Astrocyte (in vitro differentiated cells and primary cell): Measurements from ENCODE around the gene PTPRN2. TPM values are rescaled to one million over a fixed set of nuclear protein-coding genes. Genes with fewer than 3 reads are reported as not detected.
"Not testable (repeated sequence)": the region's sequence is repeated elsewhere in the genome, so short reads cannot be mapped to it uniquely, and the experiment has no call there.

Experiments used
- DNase-seq: peaks from one replicate; pipeline ENCODE4 v3.0.0-alpha.2; 2010; ENCODE audit warnings: low read depth
- FAIRE-seq: peaks from 2 replicates; lab custom pipeline; 2011; peaks lifted over from hg19 to GRCh38; lab: Jason Lieb, UNC
- H2AFZ ChIP-seq: 2 replicates; pipeline ENCODE4 v1.6.0; 2012; ENCODE audit warnings: low read depth, low read length, inconsistent platforms
- H3K27ac ChIP-seq: 2 replicates; pipeline ENCODE4 v1.5.1; 2011; ENCODE audit warnings: low read depth, low read length, inconsistent platforms
- H3K27me3 ChIP-seq: 2 replicates; pipeline ENCODE4 v1.6.0; 2011; ENCODE audit warnings: low read length, inconsistent platforms; ENCODE audit not compliant: insufficient read depth
- H3K36me3 ChIP-seq: 2 replicates; pipeline ENCODE4 v1.5.1; 2011; ENCODE audit warnings: low read length, inconsistent platforms; ENCODE audit not compliant: insufficient read depth
- H3K4me1 ChIP-seq: 2 replicates; pipeline ENCODE4 v1.5.1; 2011; ENCODE audit warnings: low read length, inconsistent platforms; ENCODE audit not compliant: insufficient read depth
- H3K4me2 ChIP-seq: 2 replicates; pipeline ENCODE4 v1.6.0; 2012; ENCODE audit warnings: low read length, inconsistent platforms
- H3K4me3 ChIP-seq: 2 replicates; pipeline ENCODE4 v1.5.1; 2011; ENCODE audit warnings: low read depth, mild to moderate bottlenecking, low read length, inconsistent platforms; ENCODE audit not compliant: insufficient read depth
- H3K79me2 ChIP-seq: 2 replicates; pipeline ENCODE4 v1.6.0; 2012; ENCODE audit warnings: mild to moderate bottlenecking, low read length, inconsistent platforms; ENCODE audit not compliant: insufficient read depth
- H3K9ac ChIP-seq: 2 replicates; pipeline ENCODE4 v1.6.0; 2012; ENCODE audit warnings: mild to moderate bottlenecking, low read length, inconsistent platforms
- H3K9me3 ChIP-seq: 2 replicates; pipeline ENCODE4 v1.5.1; 2012; ENCODE audit warnings: low read depth, mild to moderate bottlenecking, low read length, inconsistent platforms; ENCODE audit not compliant: insufficient read depth
- H4K20me1 ChIP-seq: 2 replicates; pipeline ENCODE4 v1.6.0; 2012; ENCODE audit warnings: low read length, inconsistent platforms; ENCODE audit not compliant: insufficient read depth
- H3K27ac Mint-ChIP-seq: one replicate; pipeline ENCODE4 v1.8.0; 2021; ENCODE audit warnings: mild to moderate bottlenecking, mixed read lengths; ENCODE audit not compliant: unreplicated experiment
- H3K27me3 Mint-ChIP-seq: one replicate; pipeline ENCODE4 v1.8.0; 2021; ENCODE audit warnings: low read depth, mixed read lengths; ENCODE audit not compliant: unreplicated experiment
- H3K36me3 Mint-ChIP-seq: one replicate; pipeline ENCODE4 v1.8.0; 2021; ENCODE audit warnings: low read depth, mixed read lengths; ENCODE audit not compliant: unreplicated experiment
- H3K4me1 Mint-ChIP-seq: one replicate; pipeline ENCODE4 v1.8.0; 2021; ENCODE audit warnings: low read depth, mixed read lengths; ENCODE audit not compliant: unreplicated experiment
- H3K4me3 Mint-ChIP-seq: one replicate; pipeline ENCODE4 v1.8.0; 2021; ENCODE audit warnings: mild to moderate bottlenecking, moderate library complexity, mixed read lengths; ENCODE audit not compliant: unreplicated experiment
- H3K9me3 Mint-ChIP-seq: one replicate; pipeline ENCODE4 v1.8.0; 2021; ENCODE audit warnings: mild to moderate bottlenecking, mixed read lengths; ENCODE audit not compliant: unreplicated experiment
- EZH2 ChIP-seq: IDR thresholded peaks from 2 replicates; pipeline ENCODE4 v1.6.1; 2012; ENCODE audit warnings: mild to moderate bottlenecking, low read length, inconsistent platforms; ENCODE audit not compliant: insufficient read depth
- total RNA-seq: library from RNA; stranded (reverse); gene quantifications from 2 replicates; pipeline ENCODE4 v1.2.1, GENCODE V29; 2021
- TF ChIP-seq, protein P1 (sequence below): IDR thresholded peaks from 2 replicates; pipeline ENCODE4 v1.5.1; 2011; ENCODE audit warnings: low read depth, mild to moderate bottlenecking, inconsistent platforms, low read length, moderate library complexity; ENCODE audit not compliant: insufficient read depth

Gene PTPRN2
- total RNA-seq, 1 donor from 2014 or later, result 0.09 TPM

DNA sequence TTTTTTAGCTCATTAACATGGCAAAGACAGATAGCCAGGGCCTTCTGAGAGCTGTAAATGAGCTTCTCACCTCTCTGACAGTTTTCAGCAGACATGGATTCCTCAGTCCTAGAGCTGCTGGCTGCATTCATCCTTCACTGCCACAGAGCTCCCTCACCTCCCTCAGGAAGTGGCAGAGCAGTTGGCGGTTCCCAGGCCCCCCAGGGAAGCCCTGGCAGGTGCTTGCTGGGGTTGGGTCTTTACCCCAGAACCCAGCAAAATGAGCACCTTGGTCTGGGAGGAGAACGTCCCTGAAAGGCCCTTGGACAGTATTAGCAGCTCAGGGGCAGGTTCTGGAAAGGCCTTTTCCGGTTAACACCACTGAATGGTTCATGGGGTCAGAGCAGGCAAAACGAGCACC, 288.0 kb downstream of the PTPRN2 start:
- Histone ChIP-seq H3K9ac (no peak overlapping the region), H3K79me2 (no peaks in the 10 kb centered on the region), H3K4me1 (peaks cover 4% of the 10 kb centered on the region), H3K4me3 (no peak overlapping the region), H3K9me3 (peaks cover 3% of the 10 kb centered on the region), H4K20me1 (no peaks in the 10 kb centered on the region), H3K36me3 (no peaks in the 10 kb centered on the region), H3K4me2 (no peak overlapping the region), H3K27me3 (no peaks in the 10 kb centered on the region), H2AFZ (no peak overlapping the region), H3K27ac (no peak overlapping the region)
- H3K36me3 Mint-ChIP-seq, result no peaks in the 10 kb centered on the region
- FAIRE-seq (no peak), DNase-seq (no peak)
- no peak overlapping the region for H3K27ac Mint-ChIP-seq
- TF ChIP-seq EZH2, result no peak
- TF ChIP-seq, protein P1, sequence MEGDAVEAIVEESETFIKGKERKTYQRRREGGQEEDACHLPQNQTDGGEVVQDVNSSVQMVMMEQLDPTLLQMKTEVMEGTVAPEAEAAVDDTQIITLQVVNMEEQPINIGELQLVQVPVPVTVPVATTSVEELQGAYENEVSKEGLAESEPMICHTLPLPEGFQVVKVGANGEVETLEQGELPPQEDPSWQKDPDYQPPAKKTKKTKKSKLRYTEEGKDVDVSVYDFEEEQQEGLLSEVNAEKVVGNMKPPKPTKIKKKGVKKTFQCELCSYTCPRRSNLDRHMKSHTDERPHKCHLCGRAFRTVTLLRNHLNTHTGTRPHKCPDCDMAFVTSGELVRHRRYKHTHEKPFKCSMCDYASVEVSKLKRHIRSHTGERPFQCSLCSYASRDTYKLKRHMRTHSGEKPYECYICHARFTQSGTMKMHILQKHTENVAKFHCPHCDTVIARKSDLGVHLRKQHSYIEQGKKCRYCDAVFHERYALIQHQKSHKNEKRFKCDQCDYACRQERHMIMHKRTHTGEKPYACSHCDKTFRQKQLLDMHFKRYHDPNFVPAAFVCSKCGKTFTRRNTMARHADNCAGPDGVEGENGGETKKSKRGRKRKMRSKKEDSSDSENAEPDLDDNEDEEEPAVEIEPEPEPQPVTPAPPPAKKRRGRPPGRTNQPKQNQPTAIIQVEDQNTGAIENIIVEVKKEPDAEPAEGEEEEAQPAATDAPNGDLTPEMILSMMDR, result no peak
- no peak overlapping the region for H3K4me3 Mint-ChIP-seq
- H3K27me3 Mint-ChIP-seq, result no peaks in the 10 kb centered on the region
- H3K9me3 Mint-ChIP-seq, result peaks cover 13% of the 10 kb centered on the region
- no peaks in the 10 kb centered on the region for H3K4me1 Mint-ChIP-seq

DNA sequence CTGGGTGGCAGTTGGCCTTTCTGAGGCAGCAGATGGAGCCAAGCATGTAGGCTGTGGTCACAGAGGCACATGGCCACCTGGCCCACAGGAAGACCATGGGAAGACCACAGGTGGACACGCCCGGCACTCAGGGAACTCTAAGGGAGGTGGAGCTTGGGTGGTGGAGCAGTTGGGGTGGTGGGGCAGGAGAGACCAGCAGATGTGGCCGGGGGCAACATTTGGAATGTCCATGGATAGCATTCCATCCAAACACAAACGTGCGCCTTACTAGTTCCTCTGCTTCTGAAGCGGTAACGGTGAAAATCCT, 290.9 kb downstream of the PTPRN2 start:
- Mint-ChIP-seq H3K9me3 (peaks cover 13% of the 10 kb centered on the region), H3K4me3 (no peak overlapping the region), H3K27me3 (no peaks in the 10 kb centered on the region), H3K36me3 (no peaks in the 10 kb centered on the region), H3K27ac (no peak overlapping the region), H3K4me1 (no peaks in the 10 kb centered on the region)
- DNase-seq (no peak), FAIRE-seq (no peak)
- Histone ChIP-seq H3K9ac (no peak overlapping the region), H3K79me2 (no peaks in the 10 kb centered on the region), H3K9me3 (peaks cover 3% of the 10 kb centered on the region), H3K27ac (no peak overlapping the region), H3K4me1 (no peaks in the 10 kb centered on the region), H4K20me1 (no peaks in the 10 kb centered on the region), H3K4me2 (no peak overlapping the region), H3K27me3 (no peaks in the 10 kb centered on the region), H3K36me3 (no peaks in the 10 kb centered on the region), H3K4me3 (no peak overlapping the region), H2AFZ (no peak overlapping the region)
- TF ChIP-seq, protein P1, result no peak
- TF ChIP-seq EZH2, result no peak

DNA sequence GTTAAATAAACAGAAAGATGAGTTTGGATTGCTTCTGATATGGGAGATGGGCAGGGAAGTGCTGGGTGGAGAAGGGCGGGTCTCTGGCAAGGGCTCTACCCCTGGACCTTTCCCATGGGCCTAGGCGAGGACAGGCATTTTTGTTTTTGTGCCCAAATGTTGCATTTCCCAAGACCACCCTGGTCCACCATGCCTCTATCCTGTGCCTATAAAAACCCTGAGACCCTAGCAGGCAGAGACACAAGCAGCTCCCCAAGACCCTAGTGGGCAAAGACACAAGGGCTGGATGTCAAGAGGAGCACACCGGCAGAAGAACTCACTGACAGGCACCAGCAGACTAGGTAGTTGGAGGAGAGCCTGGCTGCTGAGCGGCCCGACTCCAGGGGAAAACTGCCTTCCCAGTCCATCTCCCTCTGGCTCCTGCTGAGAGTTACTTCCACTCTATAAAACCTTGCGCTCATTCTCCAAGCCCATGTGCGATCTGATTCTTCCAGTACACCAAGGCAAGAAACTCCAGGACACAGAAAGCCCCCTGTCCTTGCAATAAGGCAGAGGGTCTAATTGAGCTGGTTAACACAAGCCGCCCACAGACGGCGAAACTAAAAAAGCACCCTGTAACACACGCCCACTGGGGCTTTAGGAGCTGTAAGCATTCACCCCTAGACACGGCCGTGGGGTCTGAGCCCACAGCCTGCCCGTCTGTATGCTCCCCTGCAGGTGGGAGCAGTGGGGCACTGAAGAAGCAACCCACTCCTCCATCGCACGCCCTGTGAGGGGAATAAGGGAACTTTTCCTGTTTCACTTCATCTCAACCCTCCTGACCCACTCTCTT, 291.4 kb downstream of the PTPRN2 start:
- Histone ChIP-seq H3K9ac (no peak overlapping the region), H2AFZ (no peak overlapping the region), H3K27ac (no peak overlapping the region), H4K20me1 (no peaks in the 10 kb centered on the region), H3K36me3 (no peaks in the 10 kb centered on the region), H3K4me3 (no peak overlapping the region), H3K79me2 (no peaks in the 10 kb centered on the region), H3K9me3 (peaks cover 3% of the 10 kb centered on the region), H3K27me3 (no peaks in the 10 kb centered on the region), H3K4me2 (no peak overlapping the region), H3K4me1 (no peaks in the 10 kb centered on the region)
- Mint-ChIP-seq H3K4me3 (no peak overlapping the region), H3K27me3 (no peaks in the 10 kb centered on the region), H3K27ac (no peak overlapping the region), H3K9me3 (peaks cover 13% of the 10 kb centered on the region), H3K4me1 (no peaks in the 10 kb centered on the region), H3K36me3 (no peaks in the 10 kb centered on the region)
- no peak for TF ChIP-seq EZH2
- TF ChIP-seq, protein P1, result no peak
- FAIRE-seq, result no peak
- no peak for DNase-seq

DNA sequence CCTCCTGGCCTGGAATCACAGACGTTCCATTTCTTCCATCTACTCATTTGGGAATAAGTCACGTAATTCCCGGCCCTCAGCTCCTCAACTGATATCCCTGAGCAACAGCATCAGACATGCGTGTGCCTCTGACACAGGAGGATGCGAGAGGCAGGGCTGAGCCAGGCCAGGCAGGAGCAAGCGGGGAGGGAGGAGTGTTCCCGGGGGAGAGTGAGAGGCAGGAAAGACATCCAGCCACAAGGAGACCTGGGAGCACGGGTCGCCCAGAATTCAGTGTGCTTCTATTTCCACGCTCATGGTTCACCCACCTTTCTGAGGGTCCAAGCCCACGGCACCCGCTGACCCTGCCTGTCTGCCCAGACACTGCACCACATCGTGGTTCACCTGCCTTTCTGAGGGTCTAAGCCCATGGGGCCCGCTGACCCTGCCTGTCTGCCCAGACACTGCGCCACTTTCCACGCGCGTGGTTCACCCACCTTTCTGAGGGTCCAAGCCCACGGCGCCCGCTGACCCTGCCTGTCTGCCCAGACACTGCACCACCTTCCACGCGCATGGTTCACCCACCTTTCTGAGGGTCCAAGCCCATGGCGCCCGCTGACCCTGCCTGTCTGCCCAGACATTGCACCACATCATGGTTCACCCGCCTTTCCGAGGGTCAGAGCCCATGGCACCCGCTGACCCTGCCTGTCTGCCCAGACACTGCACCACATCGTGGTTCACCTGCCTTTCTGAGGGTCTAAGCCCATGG, 293.0 kb downstream of the PTPRN2 start:
- H3K4me3 ChIP-seq, H3K4me3 Mint-ChIP-seq, DNase-seq, H3K4me1 ChIP-seq, H4K20me1 ChIP-seq, H3K27me3 Mint-ChIP-seq, H3K36me3 Mint-ChIP-seq, H3K9ac ChIP-seq, H3K27ac Mint-ChIP-seq, H3K27ac ChIP-seq, FAIRE-seq, H3K4me1 Mint-ChIP-seq, H3K27me3 ChIP-seq, H3K79me2 ChIP-seq, H3K36me3 ChIP-seq, H3K9me3 ChIP-seq, H3K4me2 ChIP-seq, H2AFZ ChIP-seq: not testable (repeated sequence)
- H3K9me3 Mint-ChIP-seq, result peaks cover 14% of the 10 kb centered on the region
